IMR-90 (cell line): Measurements from ENCODE around the gene ATP6V1E1. TPM values are rescaled to one million over a fixed set of nuclear protein-coding genes. Genes with fewer than 3 reads are reported as not detected.

Source experiments
- ATAC-seq: fragments of 200-7000 bp; cut with Tn5 transposase; 2 replicates; pipeline ENCODE4 v1.9.1; 2020; ENCODE audit warnings: low read depth, mild to moderate bottlenecking, moderate library complexity
- BruUV-seq: library from RNA; stranded (reverse); fragments of 400-500 nt; replicated peaks from 2 replicates; lab custom pipeline; 2021; lab: Mats Ljungman, UMichigan
- CTCF ChIA-PET: fragments of 300-600 bp; formaldehyde crosslinking; extraction: SDS; loops from one replicate; lab custom pipeline; 2021; ENCODE audit warnings: antibody characterized with exemption; lab: Yijun Ruan, JAX
- POLR2A ChIA-PET: fragments of 300-600 bp; sonication (Branson Sonifier 250); formaldehyde crosslinking; loops from one replicate; lab custom pipeline; 2022; ENCODE audit warnings: antibody characterized with exemption; ENCODE audit not compliant: unreplicated experiment; lab: Charles Lee
- DNase-seq: peaks from one replicate; pipeline ENCODE4 v3.0.0; 2013
- H2AFZ ChIP-seq: replicated peaks from 2 replicates; pipeline ENCODE3; 2013; ENCODE audit warnings: low read length, mild to moderate bottlenecking; ENCODE audit not compliant: poor library complexity
- H2AK5ac ChIP-seq: 2 replicates; pipeline ENCODE4 v1.6.1; 2013; ENCODE audit warnings: low read depth, low read length, inconsistent platforms
- H2AK9ac ChIP-seq: replicated peaks from 2 replicates; pipeline ENCODE3; 2013; ENCODE audit warnings: mild to moderate bottlenecking, low read depth, low read length, moderate library complexity; ENCODE audit not compliant: poor library complexity
- H2BK120ac ChIP-seq: 2 replicates; pipeline ENCODE4 v1.6.1; 2013; ENCODE audit warnings: low read depth, low read length, inconsistent platforms
- H2BK15ac ChIP-seq: 3 replicates; pipeline ENCODE4 v1.6.1; 2013; ENCODE audit warnings: low read depth, low read length, inconsistent platforms
- H2BK20ac ChIP-seq: 2 replicates; pipeline ENCODE4 v1.6.1; 2013; ENCODE audit warnings: low read depth, mild to moderate bottlenecking, inconsistent platforms, low read length, moderate library complexity
- H2BK5ac ChIP-seq: 2 replicates; pipeline ENCODE4 v1.6.1; 2013; ENCODE audit warnings: mild to moderate bottlenecking, low read depth, low read length, inconsistent platforms; ENCODE audit not compliant: poor library complexity, severe bottlenecking
- H3K14ac ChIP-seq: replicated peaks from 2 replicates; pipeline ENCODE4 v1.6.1; 2013; ENCODE audit warnings: low read depth, low read length, inconsistent platforms
- H3K18ac ChIP-seq: 2 replicates; pipeline ENCODE4 v1.6.1; 2013; ENCODE audit warnings: low read depth, low read length, control low read depth
- H3K23ac ChIP-seq: 2 replicates; pipeline ENCODE4 v1.6.1; 2013; ENCODE audit warnings: low read depth, low read length, inconsistent platforms
- H3K27ac ChIP-seq: 2 replicates; pipeline ENCODE4 v1.5.1; 2013; ENCODE audit warnings: mild to moderate bottlenecking, control low read depth, low read length; ENCODE audit not compliant: insufficient read depth
- H3K27me3 ChIP-seq: 2 replicates; pipeline ENCODE4 v1.6.1; 2013; ENCODE audit warnings: low read length; ENCODE audit not compliant: control insufficient read depth, insufficient read depth
- H3K36me3 ChIP-seq: 2 replicates; pipeline ENCODE4 v1.6.1; 2013; ENCODE audit warnings: low read length, mixed read lengths; ENCODE audit not compliant: control insufficient read depth, insufficient read depth
- H3K4ac ChIP-seq: 2 replicates; pipeline ENCODE4 v1.6.1; 2013; ENCODE audit warnings: low read depth, low read length, inconsistent platforms
- H3K4me1 ChIP-seq: 2 replicates; pipeline ENCODE4 v1.6.1; 2013; ENCODE audit warnings: low read length, mixed read lengths; ENCODE audit not compliant: control insufficient read depth, insufficient read depth
- H3K4me2 ChIP-seq: 2 replicates; pipeline ENCODE4 v1.6.1; 2013; ENCODE audit warnings: low read depth, mild to moderate bottlenecking, control low read depth, low read length, moderate library complexity
- H3K4me3 ChIP-seq: 2 replicates; pipeline ENCODE4 v1.5.1; 2013; ENCODE audit warnings: low read depth, mild to moderate bottlenecking, control low read depth, low read length, moderate library complexity; ENCODE audit not compliant: insufficient read depth
- H3K56ac ChIP-seq: 2 replicates; pipeline ENCODE4 v1.6.1; 2013; ENCODE audit warnings: low read length, inconsistent platforms; ENCODE audit not compliant: insufficient read depth; ENCODE audit errors: extremely low read depth
- H3K79me1 ChIP-seq, 2 experiments: 2 replicates each; pipeline ENCODE4 v1.6.1; 2013; ENCODE audit warnings: low read length in 2 of 2, inconsistent platforms in 1 of 2, low read depth in 1 of 2
- H3K9ac ChIP-seq: 2 replicates; pipeline ENCODE4 v1.6.1; 2013; ENCODE audit warnings: low read depth, low read length, control low read depth
- H3K9me1 ChIP-seq: 2 replicates; pipeline ENCODE4 v1.6.1; 2013; ENCODE audit warnings: low read length, inconsistent platforms; ENCODE audit not compliant: insufficient read depth
- H3K9me3 ChIP-seq: 2 replicates; pipeline ENCODE4 v1.6.1; 2013; ENCODE audit warnings: low read length; ENCODE audit not compliant: control insufficient read depth, insufficient read depth
- H4K20me1 ChIP-seq: 2 replicates; pipeline ENCODE4 v1.6.1; 2013; ENCODE audit warnings: low read length, inconsistent platforms; ENCODE audit not compliant: insufficient read depth
- H4K5ac ChIP-seq: 2 replicates; pipeline ENCODE4 v1.6.1; 2013; ENCODE audit warnings: mild to moderate bottlenecking, low read depth, low read length, control low read depth
- H4K8ac ChIP-seq, 2 experiments: 2 replicates each; pipeline ENCODE4 v1.6.1; 2013; ENCODE audit warnings: low read depth in 2 of 2, low read length in 2 of 2, control low read depth in 1 of 2, inconsistent platforms in 1 of 2
- H4K91ac ChIP-seq: 2 replicates; pipeline ENCODE4 v1.6.1; 2013; ENCODE audit warnings: low read depth, low read length, inconsistent platforms; ENCODE audit not compliant: insufficient read depth
- BHLHE40 ChIP-seq: fragments of 150-350 bp; IDR thresholded peaks from 2 replicates; pipeline ENCODE4 v1.6.1; 2016; ENCODE audit warnings: mild to moderate bottlenecking, low read depth, low read length
- CEBPB ChIP-seq: IDR thresholded peaks from 2 replicates; pipeline ENCODE4 v1.6.1; 2012; ENCODE audit warnings: low read depth, low read length, improper control_type of control experiment
- CHD1 ChIP-seq: IDR thresholded peaks from 2 replicates; pipeline ENCODE4 v1.6.1; 2012; ENCODE audit warnings: low read depth, low read length, improper control_type of control experiment
- CTCF ChIP-seq: conservative IDR thresholded peaks from 2 replicates; pipeline ENCODE4 v1.5.1; 2012; ENCODE audit warnings: mild to moderate bottlenecking, low read depth, low read length, improper control_type of control experiment
- FOS ChIP-seq: fragments of 150-350 bp; IDR thresholded peaks from 2 replicates; pipeline ENCODE4 v1.6.1; 2016; ENCODE audit warnings: low read depth, low read length
- MAFK ChIP-seq: IDR thresholded peaks from 2 replicates; pipeline ENCODE4 v1.6.1; 2012; ENCODE audit warnings: low read depth, low read length, improper control_type of control experiment
- MXI1 ChIP-seq: IDR thresholded peaks from 2 replicates; pipeline ENCODE4 v1.6.1; 2012; ENCODE audit warnings: low read depth, mild to moderate bottlenecking, low read length, moderate library complexity, borderline replicate concordance
- NFE2L2 ChIP-seq: fragments of 150-350 bp; IDR thresholded peaks from 2 replicates; pipeline ENCODE4 v1.6.1; 2016; ENCODE audit warnings: low read depth, mild to moderate bottlenecking, low read length
- RAD21 ChIP-seq: IDR thresholded peaks from 2 replicates; pipeline ENCODE4 v1.6.1; 2012; ENCODE audit warnings: low read length, improper control_type of control experiment
- RCOR1 ChIP-seq: IDR thresholded peaks from 2 replicates; pipeline ENCODE4 v1.6.1; 2012; ENCODE audit warnings: mild to moderate bottlenecking, low read length, improper control_type of control experiment; ENCODE audit not compliant: insufficient replicate concordance
- RFX5 ChIP-seq: IDR thresholded peaks from 2 replicates; pipeline ENCODE4 v1.8.0; 2012; ENCODE audit warnings: low read depth, mild to moderate bottlenecking, low read length, moderate library complexity
- SMC3 ChIP-seq: fragments of 150-350 bp; IDR thresholded peaks from 2 replicates; pipeline ENCODE4 v1.6.1; 2016; ENCODE audit warnings: low read depth, mild to moderate bottlenecking, antibody characterized with exemption, low read length, moderate library complexity
- WGBS, 2 experiments: methylation state at CpG; one replicate each; pipeline versions ENCODE4 v1.1.5 to v1.1.7; 2013; ENCODE audit warnings: missing lambda C conversion rate in 2 of 2; ENCODE audit not compliant: insufficient read length in 1 of 2; ENCODE audit errors: extremely low coverage in 2 of 2; 5-methylcytosine and 5-hydroxymethylcytosine counted together
- dilution Hi-C: fragments of 300-500 bp; cut with HindIII; formaldehyde crosslinking; loops from one replicate; pipeline ENCODE4 v1.14.3; 2018; ENCODE audit warnings: low sequenced_read_pairs; ENCODE audit not compliant: unreplicated experiment
- in situ Hi-C: fragments of 300-500 bp; cut with MboI; formaldehyde crosslinking; loops from 3 replicates; pipeline ENCODE4 v1.14.3; 2019; ENCODE audit warnings: low sequenced_read_pairs, inconsistent platforms, mixed read lengths
- intact Hi-C: fragments of 100-400 bp; cut with micrococcal nuclease; formaldehyde crosslinking; loops from 2 replicates; pipeline ENCODE4 v1.10.0; 2022
- polyA plus RNA-seq, 3 experiments: library from polyadenylated mRNA; depleted of rRNA; stranded (reverse); fragments of >200 nt; gene quantifications; 2 replicates each; pipeline ENCODE4 v1.2.3, GENCODE V29; 2012; ENCODE audit warnings: low replicate concordance in 1 of 3
- total RNA-seq: library from RNA; depleted of rRNA; stranded (reverse); fragments of >200 nt; gene quantifications from 2 replicates; pipeline ENCODE4 v1.2.3, GENCODE V29; 2012
- TF ChIP-seq, protein P1 (sequence below): fragments of 150-350 bp; IDR thresholded peaks from 2 replicates; pipeline ENCODE4 v1.6.1; 2017; ENCODE audit warnings: mild to moderate bottlenecking, antibody characterized with exemption, low read length, low read depth
- TF ChIP-seq, protein P2 (sequence below): fragments of 150-350 bp; IDR thresholded peaks from 2 replicates; pipeline ENCODE4 v1.6.1; 2016; ENCODE audit warnings: low read depth, mild to moderate bottlenecking, low read length, moderate library complexity, borderline replicate concordance

ATP6V1E1 gene
- total and polyA plus RNA-seq, 2 of the 4 experiments (the other 2 are of a cell fraction): 144 to 148 TPM

DNA sequence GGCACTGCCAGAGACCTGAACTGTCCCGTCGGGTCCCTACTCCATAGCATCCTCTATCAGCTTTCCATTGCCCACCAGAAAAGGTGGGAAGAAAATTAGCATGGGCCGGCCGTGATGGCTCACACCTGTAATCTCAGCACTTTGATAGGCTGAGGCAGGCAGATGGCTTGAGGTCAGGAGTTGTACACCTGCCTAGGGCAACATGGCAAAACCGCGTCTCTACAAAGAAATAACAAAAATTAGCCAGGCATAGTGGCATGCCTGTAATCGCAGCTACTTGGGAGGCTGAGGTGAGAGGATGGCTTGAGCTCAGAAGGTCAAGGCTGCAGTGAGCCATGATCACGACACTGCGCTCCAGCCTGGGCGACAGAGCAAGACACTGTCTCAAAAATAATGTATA, 61.8 kb downstream of the ATP6V1E1 start:
- ChIA-PET CTCF (interaction anchor here (0.8 kb wide), 1 partner anchor 508 kb away, joined by 3 read pairs; no protein-coding TSS in a partner anchor), POLR2A (no interaction called here)
- Histone ChIP-seq H3K79me1 (no peaks in the 10 kb centered on the region), H2BK20ac (no peak overlapping the region), H2AK9ac (no peak overlapping the region), H3K14ac (no peak overlapping the region), H3K4ac (no peak overlapping the region), H3K18ac (no peak overlapping the region), H4K91ac (no peak overlapping the region), H3K9me3 (no peaks in the 10 kb centered on the region), H2BK15ac (no peak overlapping the region), H4K20me1 (no peaks in the 10 kb centered on the region), H2AK5ac (no peak overlapping the region), H3K9me1 (peaks cover 6% of the 10 kb centered on the region; the same call in 1 of the 2 replicates), H3K4me3 (no peak overlapping the region), H3K27me3 (peaks cover 5% of the 10 kb centered on the region; the same call in 1 of the 2 replicates), H4K8ac (no peak overlapping the region), H3K9ac (no peak overlapping the region), H2BK120ac (no peak overlapping the region), H3K23ac (no peak overlapping the region), H4K5ac (no peak overlapping the region), H3K4me1 (peaks cover 12% of the 10 kb centered on the region), H3K56ac (no peak overlapping the region), H3K4me2 (no peak overlapping the region), H3K27ac (no peak overlapping the region), H3K36me3 (no peaks in the 10 kb centered on the region), H2AFZ (no peak overlapping the region), H2BK5ac (no peak overlapping the region)
- dilution Hi-C loops: no loop called here
- in situ Hi-C loops: loop anchor here (10.0 to 25.0 kb wide), 2 partner anchors 158 to 496 kb away; no protein-coding TSS in a partner anchor
- ATAC-seq (no peak), DNase-seq (no peak)
- 73% methylated on average over 2 of the region's 10 CpGs; no CpG with 5 or more reads in 1 of the 2 experiments for WGBS, 2 experiments
- intact Hi-C loops: loop anchor here (10.0 kb wide), 1 partner anchor 62 kb away; no protein-coding TSS in a partner anchor
- no TSS peak for BruUV-seq
- no peak for TF ChIP-seq SMC3
- no peak for TF ChIP-seq CEBPB
- no peak for TF ChIP-seq FOS
- no peak for TF ChIP-seq RAD21
- TF ChIP-seq, protein P1, sequence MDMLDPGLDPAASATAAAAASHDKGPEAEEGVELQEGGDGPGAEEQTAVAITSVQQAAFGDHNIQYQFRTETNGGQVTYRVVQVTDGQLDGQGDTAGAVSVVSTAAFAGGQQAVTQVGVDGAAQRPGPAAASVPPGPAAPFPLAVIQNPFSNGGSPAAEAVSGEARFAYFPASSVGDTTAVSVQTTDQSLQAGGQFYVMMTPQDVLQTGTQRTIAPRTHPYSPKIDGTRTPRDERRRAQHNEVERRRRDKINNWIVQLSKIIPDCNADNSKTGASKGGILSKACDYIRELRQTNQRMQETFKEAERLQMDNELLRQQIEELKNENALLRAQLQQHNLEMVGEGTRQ: no peak
- TF ChIP-seq, protein P2, sequence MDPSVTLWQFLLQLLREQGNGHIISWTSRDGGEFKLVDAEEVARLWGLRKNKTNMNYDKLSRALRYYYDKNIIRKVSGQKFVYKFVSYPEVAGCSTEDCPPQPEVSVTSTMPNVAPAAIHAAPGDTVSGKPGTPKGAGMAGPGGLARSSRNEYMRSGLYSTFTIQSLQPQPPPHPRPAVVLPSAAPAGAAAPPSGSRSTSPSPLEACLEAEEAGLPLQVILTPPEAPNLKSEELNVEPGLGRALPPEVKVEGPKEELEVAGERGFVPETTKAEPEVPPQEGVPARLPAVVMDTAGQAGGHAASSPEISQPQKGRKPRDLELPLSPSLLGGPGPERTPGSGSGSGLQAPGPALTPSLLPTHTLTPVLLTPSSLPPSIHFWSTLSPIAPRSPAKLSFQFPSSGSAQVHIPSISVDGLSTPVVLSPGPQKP: no peak
- no peak for TF ChIP-seq BHLHE40
- no peak for TF ChIP-seq CTCF
- TF ChIP-seq RFX5: no peak
- TF ChIP-seq MXI1: no peak
- TF ChIP-seq NFE2L2: no peak
- TF ChIP-seq CHD1: no peak
- no peak for TF ChIP-seq RCOR1
- no peak for TF ChIP-seq MAFK
